Smooth muscle cell of the brain vasculature (primary cell): Measurements from ENCODE around the gene LENG9.

Experiments used
- DNase-seq: peaks from one replicate; pipeline ENCODE4 v3.0.0-alpha.2; 2012; ENCODE audit warnings: low read depth, low spot score

Gene LENG9

GRCh38 chr19:54422136-54422535, 41.4 kb downstream of the LENG9 start:
- no peak for DNase-seq

- no peak for DNase-seq
Observed at GRCh38 chr19:54421521-54421920, 42.1 kb downstream of the LENG9 start.

- DNase-seq, result no peak
Observed at GRCh38 chr19:54421169-54421516, 42.4 kb downstream of the LENG9 start.

DNA sequence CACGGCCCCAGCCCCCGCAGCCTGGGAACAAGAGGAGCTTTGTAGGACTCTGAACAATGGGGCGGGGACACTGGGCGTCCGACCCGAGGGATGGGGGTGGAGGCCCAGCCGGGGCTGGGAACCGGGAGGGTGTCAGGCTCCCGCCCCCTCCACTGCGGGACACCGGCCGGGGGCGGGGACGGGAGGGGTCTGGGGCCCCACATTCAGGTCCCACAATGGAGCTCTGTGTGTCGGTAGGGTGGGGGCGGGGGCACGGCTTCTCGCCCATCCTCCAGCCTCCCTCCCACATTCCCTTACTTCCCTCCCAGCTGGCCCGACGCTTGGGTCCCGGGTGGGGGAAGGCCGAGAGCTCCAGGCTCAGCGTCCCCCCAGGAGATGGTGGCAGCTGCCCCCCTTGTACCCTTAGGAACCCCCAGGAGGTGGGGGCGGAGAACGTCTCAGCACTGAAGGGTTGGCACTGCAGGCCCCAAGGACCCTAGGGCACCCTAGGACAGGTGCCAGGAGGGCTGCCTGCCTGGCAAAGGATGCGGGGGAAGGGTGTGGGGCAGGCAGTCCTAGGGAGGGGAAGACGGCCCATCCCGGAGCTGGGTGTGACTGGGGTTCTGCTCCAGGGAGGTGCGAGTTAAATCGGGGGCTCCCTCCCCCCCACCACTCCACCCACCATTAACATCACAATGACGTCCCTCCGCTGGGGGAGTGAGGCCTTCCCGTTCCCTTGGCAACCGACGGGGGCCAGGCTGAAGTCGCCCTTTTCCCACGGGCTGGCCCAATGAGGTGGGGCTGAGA, 43.0 kb downstream of the LENG9 start:
- DNase-seq, result no peak

GRCh38 chr19:54420068-54420382, 43.6 kb downstream of the LENG9 start:
- no peak for DNase-seq

DNA sequence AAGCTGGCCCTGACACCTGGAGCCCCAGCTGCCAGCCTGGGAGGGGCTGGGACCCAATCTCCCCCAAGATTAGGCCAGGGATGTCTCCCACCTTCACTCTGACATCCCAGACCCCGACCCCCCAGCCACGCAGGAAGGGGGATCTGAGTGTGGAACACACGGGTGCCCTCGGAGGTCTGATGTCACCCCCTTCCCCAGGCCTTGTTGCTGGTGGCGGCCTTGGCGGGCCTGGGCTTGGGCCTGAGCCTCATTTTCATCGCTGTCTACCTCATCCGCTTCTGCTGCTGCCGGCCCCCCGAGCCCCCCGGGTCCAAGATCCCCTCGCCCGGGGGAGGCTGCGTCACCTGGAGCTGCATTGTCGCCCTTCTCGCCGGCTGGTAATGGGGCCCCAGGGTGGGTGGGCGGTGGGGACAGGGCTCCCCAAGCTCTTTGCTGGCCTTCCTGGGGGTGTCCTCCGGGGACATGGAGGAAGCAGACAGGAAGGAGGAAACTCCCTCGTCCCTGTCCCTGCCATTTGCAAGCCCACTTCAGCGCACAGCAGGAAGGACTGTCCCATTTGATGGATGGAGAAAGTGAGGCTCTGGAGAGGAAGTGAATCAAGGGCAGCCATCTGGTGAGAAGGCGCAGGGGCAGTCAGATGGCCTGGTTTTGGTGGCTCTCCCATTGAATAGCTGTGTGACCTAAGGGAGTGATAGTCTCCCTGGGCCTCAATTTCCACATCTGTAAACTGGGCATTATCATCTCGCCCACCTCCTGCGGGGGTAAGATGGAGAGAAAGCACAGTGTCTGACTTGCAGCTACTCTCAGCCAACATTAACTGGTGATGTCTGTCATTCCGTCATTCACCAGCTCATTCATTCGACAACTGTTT, 44.4 kb downstream of the LENG9 start:
- DNase-seq, result no peak

DNA sequence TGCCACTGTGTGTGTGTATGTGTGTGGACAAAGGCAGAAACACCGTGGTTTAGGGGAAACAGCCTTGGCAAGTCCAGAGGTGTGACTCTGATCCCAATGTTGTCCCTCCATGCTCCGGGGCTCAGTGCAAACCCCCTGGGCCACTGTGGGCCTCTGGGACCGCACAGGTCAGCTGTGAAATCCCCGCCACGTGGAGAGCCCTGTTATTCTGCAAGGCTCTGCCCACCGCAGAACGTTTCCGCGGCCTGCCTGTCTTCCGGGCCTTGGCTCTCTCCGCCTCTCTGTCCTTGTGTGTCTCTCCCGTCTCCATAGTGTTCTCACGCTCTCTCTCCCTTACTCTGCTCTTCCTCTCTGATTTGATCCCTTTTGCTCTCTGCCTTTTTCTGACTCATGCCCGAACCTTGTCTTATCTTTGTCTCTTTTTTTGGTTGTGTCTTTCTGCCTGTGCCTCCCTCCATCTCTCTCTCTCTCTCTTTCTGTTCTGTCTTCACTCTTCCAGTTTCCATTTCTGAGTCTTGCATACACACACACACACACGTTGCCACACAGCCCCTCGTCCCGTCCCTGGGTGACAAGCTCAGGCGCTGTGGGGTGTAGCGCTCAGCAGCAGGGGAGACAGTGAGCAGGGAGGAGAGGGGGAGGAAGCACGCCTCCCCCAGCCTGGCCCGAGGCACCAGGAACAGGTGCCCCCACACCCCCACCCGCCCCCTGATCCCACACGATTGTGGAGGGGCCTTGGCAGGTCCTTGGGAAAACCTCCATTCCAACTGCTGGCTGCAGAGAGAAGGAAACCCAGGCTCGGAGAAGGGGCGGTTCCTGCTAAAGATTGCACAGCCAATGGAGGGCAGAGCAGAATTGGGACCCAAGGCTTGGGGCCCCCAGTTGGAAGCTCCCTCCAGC, 45.3 kb downstream of the LENG9 start:
- no peak for DNase-seq

DNA sequence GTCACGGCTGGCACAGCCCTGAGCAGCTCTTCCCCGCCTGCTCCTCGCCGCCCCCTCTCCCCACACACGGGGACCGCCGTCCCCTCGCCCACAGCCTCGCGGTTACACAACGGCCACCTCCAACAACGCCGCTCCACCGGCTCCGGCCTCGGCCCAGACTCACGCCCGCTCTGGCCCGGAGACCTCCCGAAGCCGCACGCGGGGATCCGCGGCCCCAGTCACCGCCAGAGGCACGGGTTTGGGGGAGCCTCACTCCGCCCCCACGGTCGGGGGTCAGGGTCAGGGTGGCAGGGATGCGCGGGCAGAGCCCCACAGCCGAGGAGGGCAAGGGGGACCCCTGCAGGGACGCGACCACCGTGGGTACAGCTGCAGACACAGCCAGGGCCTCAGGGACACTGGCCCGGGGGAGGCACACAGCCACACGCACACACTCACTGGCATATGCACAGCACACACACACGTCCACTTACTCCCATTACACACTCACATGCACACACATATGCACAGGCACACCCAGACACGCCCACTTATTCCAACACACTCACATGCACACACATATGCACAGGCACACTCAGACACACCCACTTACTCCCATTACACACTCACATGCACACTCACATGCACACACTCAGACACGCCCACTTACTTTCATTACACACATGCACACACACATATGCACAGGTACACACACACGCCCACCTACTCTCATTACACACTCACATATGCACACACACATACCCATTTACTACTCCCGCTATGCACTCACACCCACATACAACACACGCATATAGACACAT, 46.7 kb downstream of the LENG9 start:
- no peak for DNase-seq

DNA sequence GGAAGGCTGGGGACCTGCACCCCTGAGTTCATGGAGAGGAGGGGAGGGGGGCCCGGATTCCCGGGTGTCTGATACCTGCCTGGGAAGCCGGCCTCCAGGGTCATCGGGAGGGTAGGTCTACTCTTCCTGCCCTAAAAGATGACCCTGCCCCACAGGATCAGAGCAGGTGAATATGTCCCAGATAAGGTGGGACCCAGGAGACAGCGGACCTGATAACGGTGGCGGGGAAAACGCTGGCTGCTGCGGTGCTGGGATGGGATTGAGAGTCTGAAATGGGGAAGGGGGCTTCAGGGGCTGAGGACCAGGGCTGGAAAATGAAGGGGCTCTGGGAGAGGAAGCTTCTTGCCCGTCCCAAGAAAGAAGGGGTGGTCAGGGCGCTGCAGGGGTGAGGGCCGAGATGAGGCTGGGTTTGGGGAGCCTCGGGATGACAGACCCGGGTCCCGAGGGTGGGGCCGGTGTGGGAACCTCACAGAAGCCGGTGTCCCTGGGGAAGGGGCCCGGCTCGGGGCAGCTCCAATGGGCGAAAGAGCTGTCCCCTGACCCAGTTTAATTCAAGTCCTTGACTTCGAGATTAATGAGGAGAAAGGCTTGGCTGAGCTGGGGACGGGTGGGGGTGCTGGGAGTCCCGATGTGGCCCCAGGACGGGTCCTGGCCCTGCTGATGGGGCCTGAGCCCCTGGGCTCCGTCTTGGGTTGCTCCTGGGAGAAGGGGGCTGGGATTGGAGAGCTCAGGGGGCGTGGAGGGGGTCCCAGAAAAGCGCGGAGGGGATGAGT, 47.5 kb downstream of the LENG9 start:
- DNase-seq, result no peak

GRCh38 chr19:54415208-54415900, 48.2 kb downstream of the LENG9 start, which contains the start of gene TTYH1:
TSS of gene TTYH1 (plus strand) at chr19:54415464. CDS start at chr19:54415553, 89 bp downstream.
- no peak for DNase-seq

GRCh38 chr19:54414156-54414555, 49.4 kb downstream of the LENG9 start:
- no peak for DNase-seq

DNA sequence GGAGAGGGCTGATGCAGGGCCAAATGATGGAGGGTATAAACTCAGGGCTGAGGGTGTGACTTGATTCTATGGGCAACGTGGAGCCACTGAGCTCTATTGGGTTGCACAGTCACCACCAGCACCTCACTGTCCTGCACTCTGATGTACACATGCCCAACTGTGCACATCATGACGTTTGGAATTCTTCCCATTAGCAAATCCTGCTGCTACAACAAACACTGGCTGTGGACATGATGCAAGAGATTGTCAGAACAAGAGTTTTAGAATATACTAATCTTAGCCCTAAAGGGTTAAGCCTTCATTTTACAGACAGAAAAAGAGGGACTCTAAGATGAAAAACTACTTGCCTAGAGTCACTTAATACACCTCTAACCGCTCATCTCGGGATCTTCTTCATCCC, 50.7 kb downstream of the LENG9 start:
- DNase-seq, result no peak
